ENCODE data around the gene FAM117B. TPM values are rescaled to one million over a fixed set of nuclear protein-coding genes. Genes with fewer than 3 reads are reported as not detected.

The FAM117B gene
- total RNA-seq, 1 donor from 2014 or later = 1.8 TPM

GRCh38 chr2:202808754-202809153, 174.0 kb downstream of the FAM117B start:
- no peak for DNase-seq (ENCODE audit: low read depth in 2 of 2)

- DNase-seq (ENCODE audit: low read depth in 2 of 2) = no peak
Observed at GRCh38 chr2:202813387-202813786, 178.6 kb downstream of the FAM117B start.

DNA sequence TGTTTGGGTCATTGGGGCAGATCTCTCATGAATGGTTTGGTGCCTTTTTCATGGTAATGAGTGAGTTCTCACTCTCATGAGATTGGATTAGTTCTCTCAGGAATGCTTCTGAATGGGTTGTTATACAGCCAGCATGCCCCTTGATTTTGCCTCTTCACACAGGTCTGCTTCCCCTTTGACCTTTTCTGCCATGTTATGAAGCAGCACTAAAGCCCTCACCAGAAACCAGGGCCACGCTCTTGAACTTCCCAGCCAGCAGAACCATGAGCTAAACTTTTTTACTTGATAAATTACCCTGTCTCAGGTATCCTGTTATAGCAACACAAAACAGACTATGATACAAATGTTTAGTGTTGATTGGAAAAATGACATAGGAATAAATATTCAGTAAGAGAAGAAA, 179.5 kb downstream of the FAM117B start:
- DNase-seq (ENCODE audit: low read depth in 2 of 2) = no peak

DNA sequence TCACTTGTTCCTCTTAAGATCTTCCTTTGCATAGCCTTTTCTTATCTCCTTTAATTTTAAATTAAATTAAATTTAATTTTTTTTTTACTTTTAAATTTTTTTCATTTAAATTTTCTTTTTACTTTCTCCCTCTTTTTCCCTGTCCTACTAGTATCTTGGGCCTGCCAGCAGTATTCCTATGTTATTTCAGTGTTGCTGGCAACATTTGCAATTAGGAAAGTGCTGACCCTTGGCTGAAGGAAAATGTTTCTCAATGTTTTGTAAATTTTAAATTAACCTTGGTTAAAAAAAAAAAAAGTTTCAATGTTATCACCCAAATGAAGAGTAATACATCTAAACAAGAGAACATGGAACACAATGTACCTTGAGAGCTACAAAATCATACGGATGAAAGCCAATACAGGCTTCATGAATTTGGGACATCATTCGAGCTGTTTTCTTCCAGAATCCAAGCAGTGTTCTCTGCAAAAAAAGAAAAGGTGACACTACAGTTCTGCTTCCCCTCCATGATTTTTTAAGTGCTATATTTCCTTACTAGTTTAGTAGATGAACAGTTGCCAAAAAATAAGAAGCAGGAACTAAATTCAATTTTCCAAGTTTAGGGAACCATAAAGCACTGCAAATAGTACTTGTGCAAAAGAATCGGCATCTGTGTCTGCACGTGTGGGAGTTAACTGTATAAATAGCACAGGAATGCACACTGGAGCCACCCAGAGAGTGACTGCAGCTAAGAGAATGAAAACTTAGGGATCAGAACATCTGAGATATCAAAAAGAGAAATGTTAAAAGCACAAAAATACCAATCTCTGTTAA, 181.0 kb downstream of the FAM117B start:
- DNase-seq (ENCODE audit: low read depth in 2 of 2) = no peak

DNA sequence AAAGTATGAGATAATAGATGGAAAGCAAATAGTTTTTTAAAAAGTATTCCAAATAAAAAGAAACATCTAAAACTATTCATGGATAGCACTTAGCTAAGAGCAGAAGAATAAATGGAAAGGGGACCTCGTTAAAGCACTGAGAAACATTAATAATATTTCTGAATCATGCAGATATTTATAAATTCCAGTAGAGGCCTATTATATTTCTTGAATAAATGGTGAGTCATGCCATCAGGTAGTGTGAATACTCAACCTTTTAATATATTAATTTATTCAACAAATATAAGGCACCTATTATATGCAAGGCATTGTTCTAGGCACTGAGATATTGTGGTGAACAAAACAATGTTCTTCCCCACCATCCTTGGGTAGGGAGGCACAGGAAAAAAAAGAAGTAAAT, 183.0 kb downstream of the FAM117B start:
- DNase-seq (ENCODE audit: low read depth in 2 of 2) = no peak

- no peak for DNase-seq (ENCODE audit: low read depth in 2 of 2)
Observed at GRCh38 chr2:202818321-202818720, 183.6 kb downstream of the FAM117B start.

Other genes with a start within 250 kb of the FAM117B start
- gene ICA1L, start 236.8 kb downstream of the FAM117B start, total RNA-seq = 0.60 and 0.65 TPM in 2 replicates

Data from lung microvascular endothelial cell (primary cell).